22Rv1 (cell line): ENCODE measurements around the gene TATDN2.

Experiments used
- CTCF ChIP-seq: fragments of 450-650 bp; IDR thresholded peaks from 2 replicates; pipeline ENCODE4 v1.5.1; 2017; ENCODE audit warnings: mild to moderate bottlenecking
- ZFX ChIP-seq: fragments of 450-650 bp; IDR thresholded peaks from 2 replicates; pipeline ENCODE4 v1.6.1; 2017; ENCODE audit warnings: antibody characterized with exemption, borderline replicate concordance

GRCh38 chr3:10283638-10284037 lies 35.4 kb downstream of the TATDN2 start:
- TF ChIP-seq CTCF (no peak), ZFX (no peak)
